Liver (tissue), 3 donors: ENCODE results near the gene FOXF2.

Experiments
- EGR1 ChIP-seq, 2 donors: IDR thresholded peaks; 2 replicates each; pipeline ENCODE4 v1.6.1; 2016 to 2018; ENCODE audit warnings: antibody characterized with exemption in 2 of 2, low read depth in 2 of 2
- GABPA ChIP-seq, 2 donors: IDR thresholded peaks in 1 of 2; conservative IDR thresholded peaks in 1 of 2; 2 replicates each; pipeline ENCODE4 v1.6.1; 2016; ENCODE audit warnings: antibody characterized with exemption in 2 of 2, mild to moderate bottlenecking in 1 of 2, moderate library complexity in 1 of 2
- RAD21 ChIP-seq, 2 donors: IDR thresholded peaks; 2 replicates each; pipeline ENCODE4 v1.6.1; 2016; ENCODE audit warnings: antibody characterized with exemption in 2 of 2, mild to moderate bottlenecking in 2 of 2
- YY1 ChIP-seq: IDR thresholded peaks from 2 replicates; pipeline ENCODE4 v1.6.1; 2016; ENCODE audit warnings: antibody characterized with exemption, mild to moderate bottlenecking
- TF ChIP-seq, protein P1 (sequence below): fragments of 150-350 bp; IDR thresholded peaks from 2 replicates; pipeline ENCODE4 v1.5.1; 2017; ENCODE audit warnings: improper control_type of control experiment, low read depth, low read length; ENCODE audit not compliant: missing input control
- TF ChIP-seq, protein P2 (sequence below): IDR thresholded peaks from 2 replicates; pipeline ENCODE4 v1.6.1; 2016; ENCODE audit warnings: antibody characterized with exemption, mild to moderate bottlenecking
- TF ChIP-seq, protein P3 (sequence below): IDR thresholded peaks from 2 replicates; pipeline ENCODE4 v1.6.1; 2016; ENCODE audit warnings: antibody characterized with exemption
- donor health status: healthy.
- donor health status: healthy.

DNA sequence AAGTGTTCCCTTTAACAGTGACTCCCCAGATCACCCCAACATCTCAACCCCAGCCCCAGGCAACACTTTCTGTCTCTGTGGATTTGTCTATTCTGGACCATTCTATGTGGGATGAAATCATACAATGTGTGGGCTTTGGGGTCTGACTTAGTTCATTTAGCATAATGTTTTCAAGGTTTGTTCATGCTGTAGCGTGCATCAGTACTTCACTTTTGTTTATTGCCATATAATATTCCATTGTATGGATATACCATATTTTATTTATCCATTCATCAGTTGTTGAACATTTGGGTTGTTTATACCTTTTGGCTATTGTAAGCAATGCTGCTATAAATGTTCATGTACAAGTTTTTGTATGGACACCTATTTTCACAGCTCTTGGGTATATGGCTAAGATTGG, 31.0 kb downstream of the FOXF2 start:
- TF ChIP-seq, protein P1, sequence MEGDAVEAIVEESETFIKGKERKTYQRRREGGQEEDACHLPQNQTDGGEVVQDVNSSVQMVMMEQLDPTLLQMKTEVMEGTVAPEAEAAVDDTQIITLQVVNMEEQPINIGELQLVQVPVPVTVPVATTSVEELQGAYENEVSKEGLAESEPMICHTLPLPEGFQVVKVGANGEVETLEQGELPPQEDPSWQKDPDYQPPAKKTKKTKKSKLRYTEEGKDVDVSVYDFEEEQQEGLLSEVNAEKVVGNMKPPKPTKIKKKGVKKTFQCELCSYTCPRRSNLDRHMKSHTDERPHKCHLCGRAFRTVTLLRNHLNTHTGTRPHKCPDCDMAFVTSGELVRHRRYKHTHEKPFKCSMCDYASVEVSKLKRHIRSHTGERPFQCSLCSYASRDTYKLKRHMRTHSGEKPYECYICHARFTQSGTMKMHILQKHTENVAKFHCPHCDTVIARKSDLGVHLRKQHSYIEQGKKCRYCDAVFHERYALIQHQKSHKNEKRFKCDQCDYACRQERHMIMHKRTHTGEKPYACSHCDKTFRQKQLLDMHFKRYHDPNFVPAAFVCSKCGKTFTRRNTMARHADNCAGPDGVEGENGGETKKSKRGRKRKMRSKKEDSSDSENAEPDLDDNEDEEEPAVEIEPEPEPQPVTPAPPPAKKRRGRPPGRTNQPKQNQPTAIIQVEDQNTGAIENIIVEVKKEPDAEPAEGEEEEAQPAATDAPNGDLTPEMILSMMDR, result no peak
- TF ChIP-seq YY1 (no peak), EGR1 (IDR thresholded peaks at IDR 0.05; ENCODE audit: low read depth in 2 of 2) (no peak), RAD21 (IDR thresholded peaks at IDR 0.05) (no peak), GABPA (IDR thresholded peaks at IDR 0.05 in 1 of 2, conservative IDR thresholded peaks at IDR 0.05 in 1 of 2) (no peak)
- TF ChIP-seq, protein P2, sequence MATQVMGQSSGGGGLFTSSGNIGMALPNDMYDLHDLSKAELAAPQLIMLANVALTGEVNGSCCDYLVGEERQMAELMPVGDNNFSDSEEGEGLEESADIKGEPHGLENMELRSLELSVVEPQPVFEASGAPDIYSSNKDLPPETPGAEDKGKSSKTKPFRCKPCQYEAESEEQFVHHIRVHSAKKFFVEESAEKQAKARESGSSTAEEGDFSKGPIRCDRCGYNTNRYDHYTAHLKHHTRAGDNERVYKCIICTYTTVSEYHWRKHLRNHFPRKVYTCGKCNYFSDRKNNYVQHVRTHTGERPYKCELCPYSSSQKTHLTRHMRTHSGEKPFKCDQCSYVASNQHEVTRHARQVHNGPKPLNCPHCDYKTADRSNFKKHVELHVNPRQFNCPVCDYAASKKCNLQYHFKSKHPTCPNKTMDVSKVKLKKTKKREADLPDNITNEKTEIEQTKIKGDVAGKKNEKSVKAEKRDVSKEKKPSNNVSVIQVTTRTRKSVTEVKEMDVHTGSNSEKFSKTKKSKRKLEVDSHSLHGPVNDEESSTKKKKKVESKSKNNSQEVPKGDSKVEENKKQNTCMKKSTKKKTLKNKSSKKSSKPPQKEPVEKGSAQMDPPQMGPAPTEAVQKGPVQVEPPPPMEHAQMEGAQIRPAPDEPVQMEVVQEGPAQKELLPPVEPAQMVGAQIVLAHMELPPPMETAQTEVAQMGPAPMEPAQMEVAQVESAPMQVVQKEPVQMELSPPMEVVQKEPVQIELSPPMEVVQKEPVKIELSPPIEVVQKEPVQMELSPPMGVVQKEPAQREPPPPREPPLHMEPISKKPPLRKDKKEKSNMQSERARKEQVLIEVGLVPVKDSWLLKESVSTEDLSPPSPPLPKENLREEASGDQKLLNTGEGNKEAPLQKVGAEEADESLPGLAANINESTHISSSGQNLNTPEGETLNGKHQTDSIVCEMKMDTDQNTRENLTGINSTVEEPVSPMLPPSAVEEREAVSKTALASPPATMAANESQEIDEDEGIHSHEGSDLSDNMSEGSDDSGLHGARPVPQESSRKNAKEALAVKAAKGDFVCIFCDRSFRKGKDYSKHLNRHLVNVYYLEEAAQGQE, result no peak
- TF ChIP-seq, protein P3, sequence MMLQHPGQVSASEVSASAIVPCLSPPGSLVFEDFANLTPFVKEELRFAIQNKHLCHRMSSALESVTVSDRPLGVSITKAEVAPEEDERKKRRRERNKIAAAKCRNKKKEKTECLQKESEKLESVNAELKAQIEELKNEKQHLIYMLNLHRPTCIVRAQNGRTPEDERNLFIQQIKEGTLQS, result no peak
